A673 (cell line): ENCODE results near the gene CEP85L.

Experiments
- CTCF ChIP-seq: fragments of 300-800, 200-600 bp; sonication (generic); conservative IDR thresholded peaks from 2 replicates; pipeline ENCODE4 v1.5.1; 2017; ENCODE audit warnings: low read depth, mild to moderate bottlenecking, antibody characterized with exemption, low read length, moderate library complexity, mixed read lengths
- EZH2 ChIP-seq: fragments of 200-600 bp; sonication (generic); IDR thresholded peaks from 2 replicates; pipeline ENCODE4 v1.6.1; 2017; ENCODE audit warnings: borderline replicate concordance, low read depth, mild to moderate bottlenecking, mixed read lengths, antibody characterized with exemption, low read length; ENCODE audit not compliant: poor library complexity, severe bottlenecking

GRCh38 chr6:118577972-118578371 is 73.4 kb downstream of the CEP85L start:
- TF ChIP-seq EZH2 (no peak), CTCF (no peak)
